GM13977 (cell line): ENCODE measurements around the gene IRF8.

Experiments used
- DNase-seq: peaks from one replicate; pipeline ENCODE4 v3.0.0; 2012; ENCODE audit warnings: low spot score
- CTCF ChIP-seq: IDR thresholded peaks from 2 replicates; pipeline ENCODE4 v1.5.1; 2012; ENCODE audit warnings: mild to moderate bottlenecking, control low read depth; ENCODE audit not compliant: insufficient read depth; ENCODE audit errors: extremely low read depth, missing control alignments
- in situ Hi-C: fragments of 300-500 bp; cut with MboI; formaldehyde crosslinking; loops from one replicate; pipeline ENCODE4 v1.12.0; 2022; ENCODE audit warnings: low sequenced_read_pairs, low pct_unique_long_range_greater_than_20kb, mixed read lengths, inconsistent platforms; ENCODE audit not compliant: unreplicated experiment

IRF8 gene

GRCh38 chr16:85860413-85861094, 38.4 kb upstream of the IRF8 start:
- in situ Hi-C loops, result no loop called here
- DNase-seq, result peak; percentile 63
- TF ChIP-seq CTCF, result no peak

GRCh38 chr16:85861095-85861825, 37.7 kb upstream of the IRF8 start:
- in situ Hi-C loops, result no loop called here
- TF ChIP-seq CTCF, result no peak
- no peak for DNase-seq

GRCh38 chr16:85862476-85863383, 36.2 kb upstream of the IRF8 start:
- in situ Hi-C loops, result no loop called here
- DNase-seq, result no peak

GRCh38 chr16:85863384-85863774, 35.6 kb upstream of the IRF8 start:
- no peak for DNase-seq
- in situ Hi-C loops, result no loop called here
- TF ChIP-seq CTCF, result no peak

More at GRCh38 chr16:85862476-85863383, 36.2 kb upstream of the IRF8 start:
- no peak for TF ChIP-seq CTCF

- DNase-seq, result no peak
- no peak for TF ChIP-seq CTCF
- in situ Hi-C loops, result no loop called here
Measured at GRCh38 chr16:85864965-85865364, 34.0 kb upstream of the IRF8 start.

GRCh38 chr16:85867189-85867588, 31.8 kb upstream of the IRF8 start:
- TF ChIP-seq CTCF, result no peak
- in situ Hi-C loops, result no loop called here
- DNase-seq, result no peak
